ENCODE results near the gene SRRM4.

The SRRM4 gene

GRCh38 chr12:118970856-118971255, 10.5 kb upstream of the SRRM4 start:
- TF ChIP-seq ISL1 (CRISPR knock-in tag; IDR thresholded peaks at IDR 0.05), result no peak
- TF ChIP-seq CREB5 (CRISPR knock-in tag; IDR thresholded peaks at IDR 0.05; ENCODE audit: low read depth), result no peak
- no peak for TF ChIP-seq POU6F1 (CRISPR knock-in tag; IDR thresholded peaks at IDR 0.05; ENCODE audit: borderline replicate concordance, low read depth)
- no peak for TF ChIP-seq GLIS3 (CRISPR knock-in tag; IDR thresholded peaks at IDR 0.05)
- no peak for TF ChIP-seq CSRNP3 (CRISPR knock-in tag; IDR thresholded peaks at IDR 0.05)
- no peak for TF ChIP-seq OSR1 (CRISPR knock-in tag; IDR thresholded peaks at IDR 0.05)
- TF ChIP-seq TCF4 (CRISPR knock-in tag; IDR thresholded peaks at IDR 0.05; ENCODE audit: borderline replicate concordance), result no peak
- no peak for TF ChIP-seq ZFP30 (CRISPR knock-in tag; IDR thresholded peaks at IDR 0.05)
- ATAC-seq, result no peak

GRCh38 chr12:118972982-118973381, 8.4 kb upstream of the SRRM4 start:
- no peak for ATAC-seq
- TF ChIP-seq ZFP30 (CRISPR knock-in tag; IDR thresholded peaks at IDR 0.05) (no peak), TCF4 (CRISPR knock-in tag; IDR thresholded peaks at IDR 0.05; ENCODE audit: borderline replicate concordance) (no peak)

GRCh38 chr12:118979763-118980406, 1.5 kb upstream of the SRRM4 start:
- no peak for TF ChIP-seq TCF4 (CRISPR knock-in tag; IDR thresholded peaks at IDR 0.05; ENCODE audit: borderline replicate concordance)
- TF ChIP-seq ZNF565 (CRISPR knock-in tag; conservative IDR thresholded peaks at IDR 0.05; ENCODE audit: low read depth), result no peak
- no peak for TF ChIP-seq CSDC2 (CRISPR knock-in tag; IDR thresholded peaks at IDR 0.05)
- TF ChIP-seq ARNTL (CRISPR knock-in tag; IDR thresholded peaks at IDR 0.05; ENCODE audit: borderline replicate concordance, low read depth), result no peak
- TF ChIP-seq GLIS3 (CRISPR knock-in tag; IDR thresholded peaks at IDR 0.05), result no peak
- no peak for TF ChIP-seq TOX (CRISPR knock-in tag; IDR thresholded peaks at IDR 0.05; ENCODE audit: borderline replicate concordance)
- TF ChIP-seq ZFP30 (CRISPR knock-in tag; IDR thresholded peaks at IDR 0.05), result no peak
- TF ChIP-seq PPARA (CRISPR knock-in tag; IDR thresholded peaks at IDR 0.05; ENCODE audit: borderline replicate concordance), result no peak
- no peak for TF ChIP-seq ZNF8 (CRISPR knock-in tag; IDR thresholded peaks at IDR 0.05)
- no peak for TF ChIP-seq RARB (CRISPR knock-in tag; IDR thresholded peaks at IDR 0.05)
- ATAC-seq, result peak; percentile 54; the same call in 1 of the 3 replicates

- TF ChIP-seq ZFP30 (CRISPR knock-in tag; IDR thresholded peaks at IDR 0.05) (no peak), ESRRG (CRISPR knock-in tag; IDR thresholded peaks at IDR 0.05) (no peak), RARB (CRISPR knock-in tag; IDR thresholded peaks at IDR 0.05) (no peak), PPARA (CRISPR knock-in tag; IDR thresholded peaks at IDR 0.05; ENCODE audit: borderline replicate concordance) (no peak), GLIS3 (CRISPR knock-in tag; IDR thresholded peaks at IDR 0.05) (no peak), ARNTL (CRISPR knock-in tag; IDR thresholded peaks at IDR 0.05; ENCODE audit: borderline replicate concordance, low read depth) (no peak)
- ATAC-seq, result no peak
Observed at GRCh38 chr12:118980407-118981014, 830 bp upstream of the SRRM4 start.

- no peak for ATAC-seq
- no peak for TF ChIP-seq ISL1 (CRISPR knock-in tag; IDR thresholded peaks at IDR 0.05)
- TF ChIP-seq BACH2 (CRISPR knock-in tag; IDR thresholded peaks at IDR 0.05; ENCODE audit: borderline replicate concordance), result no peak
- no peak for TF ChIP-seq CSRNP3 (CRISPR knock-in tag; IDR thresholded peaks at IDR 0.05)
- TF ChIP-seq ARNTL (CRISPR knock-in tag; IDR thresholded peaks at IDR 0.05; ENCODE audit: borderline replicate concordance, low read depth), result no peak
- TF ChIP-seq ZNF8 (CRISPR knock-in tag; IDR thresholded peaks at IDR 0.05), result no peak
- no peak for TF ChIP-seq ZNF70 (CRISPR knock-in tag; IDR thresholded peaks at IDR 0.05)
- no peak for TF ChIP-seq ZC3H10 (CRISPR knock-in tag; IDR thresholded peaks at IDR 0.05)
- TF ChIP-seq ESRRG (CRISPR knock-in tag; IDR thresholded peaks at IDR 0.05), result no peak
- TF ChIP-seq ZFP3 (CRISPR knock-in tag; IDR thresholded peaks at IDR 0.05), result no peak
- TF ChIP-seq POU6F1 (CRISPR knock-in tag; IDR thresholded peaks at IDR 0.05; ENCODE audit: borderline replicate concordance, low read depth), result no peak
- TF ChIP-seq TSHZ2 (CRISPR knock-in tag; IDR thresholded peaks at IDR 0.05), result no peak
- no peak for TF ChIP-seq TOX (CRISPR knock-in tag; IDR thresholded peaks at IDR 0.05; ENCODE audit: borderline replicate concordance)
Observed at GRCh38 chr12:118982302-118982701, 961 bp downstream of the SRRM4 start.

Data from SK-N-SH treated with all-trans-retinoic acid at 6 μM for 48 hours (cell line).